HG03565 (cell line): ENCODE measurements around the gene PGS1.

ENCODE experiments used
- ATAC-seq: cut with Tn5 transposase; IDR thresholded peaks from one replicate; pipeline ENCODE4 v1.9.1; 2021; ENCODE audit warnings: mild to moderate bottlenecking, moderate library complexity; ENCODE audit not compliant: unreplicated experiment

PGS1 gene

GRCh38 chr17:78406920-78407319 is 28.5 kb downstream of the PGS1 start:
- ATAC-seq, result no peak

DNA sequence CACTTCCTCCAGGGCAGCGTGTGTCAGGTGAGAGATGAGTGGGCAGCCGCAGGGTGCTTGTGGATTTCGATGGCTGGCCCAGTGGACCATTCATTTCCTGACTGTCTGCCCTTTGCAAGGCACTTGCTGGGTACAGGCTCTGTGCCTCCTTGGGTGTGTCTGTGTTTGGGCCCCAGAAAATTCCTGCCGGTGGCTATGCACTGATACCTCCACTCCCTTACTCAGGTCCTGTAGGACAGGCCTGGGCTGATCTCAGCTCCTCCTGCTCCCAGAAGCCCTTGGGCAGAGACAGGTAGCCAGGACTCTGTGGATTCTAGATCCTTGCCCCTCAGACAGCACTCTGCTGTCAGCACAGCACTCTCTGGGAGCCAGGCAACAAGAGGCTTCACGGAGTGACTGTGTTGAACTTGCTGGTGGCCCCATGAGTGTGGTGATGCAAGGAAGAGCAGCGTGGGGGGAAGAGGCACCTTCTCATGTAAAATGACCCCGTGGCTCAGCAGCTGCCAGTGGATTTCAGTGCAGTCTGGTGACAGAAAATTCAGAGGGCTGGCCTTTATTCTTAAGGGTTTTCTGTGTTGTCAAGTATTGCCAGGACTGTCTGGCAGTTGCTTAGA is 29.0 kb downstream of the PGS1 start:
- no peak for ATAC-seq

DNA sequence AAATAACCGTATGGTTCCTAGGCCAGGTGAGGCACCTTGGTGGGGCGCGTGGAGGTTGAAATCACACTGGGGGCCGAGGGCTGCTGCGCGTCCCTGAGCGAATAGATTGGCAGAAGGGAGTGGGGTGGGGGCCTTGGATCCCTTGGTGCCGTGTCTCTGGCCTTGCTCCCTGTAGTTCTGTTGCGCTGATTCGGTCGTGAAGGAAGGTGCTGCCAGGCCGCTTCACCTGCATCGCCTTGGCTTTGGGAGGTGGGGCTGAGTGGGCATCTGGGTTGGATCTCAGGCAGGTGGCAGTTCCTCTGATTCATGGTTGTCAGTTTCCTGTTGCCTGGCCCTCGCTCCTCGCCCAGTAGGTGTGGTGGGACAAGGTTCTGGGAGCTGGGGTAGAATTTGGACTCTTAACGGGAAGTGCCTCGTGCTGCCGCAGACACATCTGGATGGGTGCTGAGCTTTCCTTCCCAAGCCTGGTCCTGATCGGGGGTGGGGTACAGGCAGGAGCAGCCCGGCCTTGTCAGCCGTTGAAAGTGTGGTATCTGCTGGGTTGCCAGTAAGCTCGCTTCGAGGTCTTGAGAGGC is 30.1 kb downstream of the PGS1 start:
- ATAC-seq, result no peak

DNA sequence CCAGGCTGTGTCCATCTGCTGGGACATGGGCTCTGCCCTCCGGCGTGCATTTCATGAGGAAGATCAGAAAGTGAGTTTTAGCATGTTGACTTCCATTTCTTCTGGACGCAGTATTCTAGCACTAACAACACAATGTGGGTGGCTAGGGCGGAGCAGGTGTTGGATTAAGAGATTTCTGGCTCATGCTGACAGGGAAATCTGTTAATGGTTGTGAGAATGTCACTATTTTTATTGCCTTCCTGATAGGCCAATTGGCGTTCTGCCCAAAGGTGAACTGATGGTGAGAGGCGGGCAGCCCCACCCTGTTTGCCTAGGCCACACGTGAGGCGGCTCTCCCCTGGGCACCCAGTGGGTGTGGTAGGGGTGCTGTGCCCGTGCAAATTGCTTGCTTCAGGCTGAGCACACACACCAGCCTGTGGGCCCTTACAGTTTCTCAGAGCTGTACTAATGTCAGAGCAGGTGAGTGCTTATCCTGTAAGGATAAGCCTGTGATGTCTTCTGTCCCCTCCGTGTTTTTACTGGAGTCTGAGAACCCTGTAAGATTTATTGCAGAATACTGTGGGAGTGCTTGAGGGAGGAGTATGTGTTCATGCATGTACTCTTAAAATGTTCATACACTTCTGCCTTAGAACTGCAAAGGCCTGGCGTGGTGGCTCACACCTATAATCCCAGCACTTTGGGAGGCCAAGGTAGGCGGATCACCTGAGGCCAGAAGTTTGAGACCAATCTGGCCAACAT is 30.9 kb downstream of the PGS1 start:
- ATAC-seq, result no peak

GRCh38 chr17:78411241-78411857 is 32.9 kb downstream of the PGS1 start:
- no peak for ATAC-seq

DNA sequence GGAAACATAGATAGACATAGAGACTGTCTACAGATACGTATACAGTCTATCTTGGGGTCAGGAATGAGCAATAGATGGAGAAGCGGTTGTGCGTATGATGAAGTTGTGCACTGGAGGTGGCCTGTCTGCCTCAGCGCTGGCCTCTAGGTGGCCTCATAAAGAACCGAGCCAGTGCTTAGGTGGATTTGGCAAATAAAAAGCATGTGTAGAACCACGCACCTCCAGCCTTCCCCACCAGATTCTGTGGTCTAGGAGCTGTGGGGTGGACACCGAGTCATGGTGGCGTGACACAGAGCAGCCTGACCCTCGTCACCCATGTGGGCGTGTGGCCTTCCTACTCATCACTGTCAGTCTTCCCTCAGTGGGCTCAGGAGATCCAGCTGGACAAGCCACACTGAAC is 34.0 kb downstream of the PGS1 start:
- no peak for ATAC-seq

DNA sequence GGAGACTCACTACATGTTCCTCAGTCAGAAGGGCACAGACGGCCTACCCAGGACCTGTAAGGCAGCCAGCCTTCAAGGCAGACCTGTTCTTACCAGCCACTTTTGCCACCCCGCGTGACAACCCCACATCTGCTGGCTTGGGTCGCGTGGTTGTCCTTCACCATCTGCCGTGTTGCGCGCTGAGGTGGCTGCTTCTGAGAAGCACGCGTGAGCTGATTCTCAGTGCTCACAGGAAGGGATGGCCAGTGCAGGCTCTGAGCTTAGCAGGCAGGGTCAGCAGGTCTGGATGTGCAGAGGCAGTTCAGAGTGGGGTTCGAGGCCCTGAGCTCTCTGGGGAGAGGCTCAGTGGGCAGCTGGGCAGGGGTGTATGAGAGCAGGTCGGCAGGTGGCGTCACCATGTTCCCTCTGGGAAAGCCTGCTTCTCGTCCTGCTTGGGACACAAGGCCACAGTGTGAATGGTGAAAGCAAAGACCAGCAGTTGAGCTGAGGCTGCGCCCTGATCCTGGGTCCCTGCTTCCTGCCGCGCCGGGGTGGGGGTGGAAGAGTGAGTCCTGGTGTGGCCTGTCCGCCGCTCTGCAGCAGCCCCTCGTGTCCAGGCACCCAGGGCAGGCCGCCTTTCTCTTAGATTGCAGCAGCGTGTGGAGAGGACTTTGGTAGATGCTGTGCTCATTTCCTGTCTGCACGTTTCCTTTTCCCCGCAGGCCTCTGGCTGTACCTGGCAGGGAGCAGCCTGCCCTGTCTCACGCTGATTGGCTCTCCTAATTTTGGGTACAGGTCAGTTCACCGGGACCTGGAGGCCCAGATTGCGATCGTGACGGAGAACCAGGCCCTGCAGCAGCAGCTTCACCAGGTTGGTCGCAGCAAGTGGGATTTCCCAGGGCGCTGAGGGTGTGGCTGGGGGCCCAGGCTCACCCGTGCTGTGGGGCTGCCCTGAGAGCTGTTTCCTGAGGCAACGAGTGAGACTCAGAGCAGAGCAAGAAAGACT is 36.0 kb downstream of the PGS1 start:
- ATAC-seq, result no peak

DNA sequence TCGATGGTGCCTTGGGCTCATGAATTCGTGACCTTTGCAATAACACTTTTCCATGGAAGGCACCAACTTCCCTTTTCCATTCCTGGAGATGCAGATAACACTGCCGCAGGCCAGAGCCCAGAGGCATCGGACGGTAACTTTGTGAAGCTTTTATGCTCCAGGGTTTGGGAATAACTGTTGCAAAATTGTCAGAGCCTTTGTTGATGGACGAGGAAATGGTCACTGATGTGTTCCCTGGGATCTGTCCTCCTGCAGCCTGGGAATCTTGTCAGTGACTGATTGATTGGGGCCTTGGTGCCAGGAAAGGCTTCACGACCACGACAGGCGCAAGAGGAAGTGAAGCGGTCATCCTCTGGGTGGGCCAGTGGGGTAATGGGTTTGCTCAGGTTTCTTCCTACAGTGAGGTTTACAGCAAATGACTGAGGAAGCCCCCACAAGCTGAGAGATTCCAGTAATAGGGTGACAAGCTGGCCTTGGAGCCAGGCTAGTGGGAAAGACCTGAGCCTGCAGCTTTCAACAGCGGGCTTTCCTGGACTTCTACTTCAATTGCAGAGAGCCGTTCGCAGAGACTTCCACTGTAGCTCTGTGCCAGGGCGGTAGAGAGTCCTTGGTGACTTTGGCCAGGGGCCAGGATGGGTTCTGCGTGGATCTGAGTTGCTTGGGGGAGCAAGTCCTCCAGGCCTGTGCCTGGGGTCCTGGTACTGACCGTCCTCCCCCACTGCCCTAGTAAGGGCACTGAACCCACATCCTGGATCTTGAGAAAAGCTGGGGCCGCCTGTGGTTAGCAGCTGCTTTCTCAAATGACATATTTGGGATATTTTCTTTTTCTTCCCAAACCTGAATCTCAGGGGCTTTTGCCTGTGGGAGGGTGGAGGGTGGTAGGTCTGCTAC is 37.6 kb downstream of the PGS1 start:
- ATAC-seq, result no peak

- ATAC-seq, result no peak
Measured at GRCh38 chr17:78416791-78417530, 38.5 kb downstream of the PGS1 start.

GRCh38 chr17:78417531-78417909 is 39.1 kb downstream of the PGS1 start:
- ATAC-seq, result no peak

DNA sequence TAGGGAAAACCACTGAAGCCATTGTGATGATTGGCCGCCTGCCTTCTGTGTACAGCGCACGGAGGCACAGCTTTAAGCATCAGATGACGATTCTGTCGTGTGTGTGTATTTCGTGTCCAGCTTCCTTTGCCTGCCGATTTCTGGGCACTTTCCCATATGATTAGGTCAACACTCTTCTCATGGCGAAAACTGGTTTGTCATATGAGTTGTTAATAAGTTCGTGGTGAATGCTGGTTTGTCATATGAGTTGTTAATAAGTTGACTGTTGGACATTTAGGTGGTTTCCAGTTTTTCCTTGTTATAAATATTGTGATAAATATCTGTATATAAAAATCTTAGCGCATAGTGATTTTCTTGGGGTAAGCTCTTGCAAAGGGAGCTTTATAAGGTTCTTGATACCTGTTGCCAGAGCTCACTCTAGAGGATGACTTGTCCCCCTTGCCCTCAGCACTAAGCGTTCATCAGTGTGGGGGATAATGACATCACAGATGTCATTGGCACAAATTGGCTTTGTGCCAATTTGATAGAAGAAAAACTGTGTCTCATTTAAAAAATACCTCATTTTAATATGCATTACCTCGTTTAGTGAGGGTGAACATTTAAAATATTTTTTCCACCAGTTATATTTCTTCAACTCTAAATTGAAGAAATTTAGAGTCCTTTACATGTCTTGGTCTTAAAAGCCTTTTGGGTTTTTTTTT is 40.0 kb downstream of the PGS1 start:
- no peak for ATAC-seq

GRCh38 chr17:78419970-78420815 is 41.7 kb downstream of the PGS1 start:
- ATAC-seq, result no peak

DNA sequence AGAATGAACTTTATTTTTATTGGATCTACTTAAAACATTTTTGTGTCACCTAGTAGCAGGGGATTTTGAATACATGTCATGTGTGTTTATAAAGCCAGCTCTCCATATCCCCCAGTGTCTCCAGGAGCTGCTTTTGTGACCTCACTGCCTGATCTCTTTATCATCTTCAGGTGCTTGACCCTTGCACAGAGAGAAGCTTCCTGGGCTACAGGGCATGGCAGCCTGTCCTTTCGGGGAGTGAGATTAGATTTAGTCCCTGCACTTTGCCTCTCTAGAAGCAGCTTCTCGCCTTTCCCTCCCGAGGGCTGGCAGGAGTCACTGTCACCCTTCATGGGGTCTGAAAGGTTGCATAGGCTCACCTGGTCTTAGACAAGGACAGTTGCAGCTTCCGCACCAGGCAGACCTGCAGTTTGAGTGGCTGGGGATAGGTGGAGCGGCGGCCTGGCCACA is 42.7 kb downstream of the PGS1 start:
- ATAC-seq, result no peak

DNA sequence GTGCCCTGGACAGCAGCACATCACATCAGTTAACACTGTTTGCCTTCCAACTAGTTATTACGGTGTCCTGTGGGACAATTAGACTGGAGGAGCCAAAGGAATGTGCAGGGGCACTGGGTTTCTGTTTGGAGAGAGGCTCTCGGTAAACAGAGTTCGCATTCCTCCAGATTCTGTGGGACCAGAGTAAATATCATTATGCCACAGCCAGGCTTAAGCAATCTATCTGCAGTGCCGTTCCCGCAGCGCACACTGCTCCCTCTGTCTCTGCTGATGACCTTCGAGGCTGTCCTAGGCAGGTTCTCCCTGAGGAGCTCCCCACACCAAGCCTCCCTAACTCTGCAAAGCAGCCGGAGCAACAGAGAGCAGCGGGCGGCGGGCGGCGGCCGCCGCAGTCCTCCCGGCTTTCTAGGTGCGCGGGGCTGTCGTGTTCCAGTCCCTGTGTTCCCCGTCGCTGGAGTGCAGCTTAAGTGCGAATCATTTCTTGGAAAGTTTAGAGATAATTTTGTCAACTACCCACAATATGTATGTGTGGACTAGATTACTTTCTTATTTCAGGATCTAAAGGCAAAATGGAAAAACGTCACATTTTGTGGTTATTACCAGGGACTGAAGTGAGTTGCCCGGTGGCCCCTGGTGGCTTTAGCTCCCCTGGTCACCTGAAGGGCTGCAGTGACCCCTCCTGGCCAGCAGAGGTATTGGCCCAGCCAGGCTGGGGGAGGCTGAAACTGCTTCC is 43.3 kb downstream of the PGS1 start:
- ATAC-seq, result no peak

DNA sequence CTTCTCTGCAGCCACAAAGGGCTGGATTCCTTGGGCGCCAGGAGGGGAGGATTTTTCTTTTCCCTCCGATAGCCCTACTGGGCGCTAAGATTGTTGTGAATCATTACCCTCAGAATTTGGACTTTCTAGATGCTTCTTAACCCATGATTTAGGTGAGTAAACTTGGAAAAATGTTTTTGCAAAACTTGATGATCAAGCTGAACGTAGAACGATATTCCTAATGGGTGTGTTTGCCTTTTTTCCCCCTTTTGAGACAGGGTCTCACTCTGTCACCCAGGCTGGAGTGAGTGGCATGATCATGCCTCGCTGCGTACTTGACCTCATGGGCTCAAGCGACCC is 43.8 kb downstream of the PGS1 start:
- no peak for ATAC-seq

DNA sequence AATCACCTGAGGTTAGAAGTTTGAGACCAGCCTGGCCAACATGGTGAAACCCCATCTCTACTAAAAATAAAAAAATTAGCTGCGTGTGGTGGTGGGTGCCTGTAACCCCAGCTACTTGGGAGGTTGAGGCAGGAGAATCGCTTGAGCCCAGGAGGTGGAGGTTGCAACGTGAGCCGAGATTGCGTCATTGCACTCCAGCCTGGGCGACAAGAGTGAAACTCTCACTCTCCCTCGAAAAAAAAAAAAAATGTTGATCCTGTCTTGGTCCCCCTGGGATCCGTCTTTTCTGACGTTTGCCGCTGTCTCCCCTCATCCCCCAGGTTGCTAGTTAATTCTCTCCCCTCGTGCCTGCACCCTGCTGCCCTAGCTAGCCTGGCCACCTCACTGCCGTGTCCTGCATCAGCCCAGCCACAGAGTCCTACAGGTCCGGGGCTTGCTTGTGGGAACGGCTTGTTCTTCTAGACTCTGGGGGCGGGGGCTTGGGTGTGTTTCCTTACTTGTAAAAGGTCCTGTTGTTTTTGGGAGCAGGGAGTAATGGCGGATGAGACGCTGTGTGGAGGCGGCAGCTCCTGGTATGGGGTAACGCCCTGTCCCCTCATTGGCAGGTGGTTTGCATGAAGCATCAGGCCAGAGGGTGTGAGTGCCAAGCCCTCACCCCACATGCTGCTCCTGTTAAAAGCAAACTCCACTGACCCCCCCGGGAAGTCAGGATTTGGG is 44.6 kb downstream of the PGS1 start:
- ATAC-seq, result no peak
